Lower leg skin (tissue), 3 donors: Measurements from ENCODE around the gene OR56A3.
"Not testable (repeated sequence)": the region's sequence is repeated elsewhere in the genome, so short reads cannot be mapped to it uniquely, and the experiment has no call there.

Source experiments
- CTCF ChIP-seq, 3 donors: fragments of 450-650 bp; IDR thresholded peaks; one replicate each; pipeline ENCODE4 v1.5.1; 2016; ENCODE audit warnings: antibody characterized with exemption in 3 of 3, mild to moderate bottlenecking in 3 of 3, moderate library complexity in 2 of 3
- POLR2A ChIP-seq, 2 donors: fragments of 450-650 bp; IDR thresholded peaks; one replicate each; pipeline ENCODE4 v1.6.1; 2016 to 2017; ENCODE audit warnings: antibody characterized with exemption in 2 of 2, mild to moderate bottlenecking in 1 of 2, moderate library complexity in 1 of 2

- not testable (repeated sequence) for TF ChIP-seq CTCF, POLR2A (IDR thresholded peaks at IDR 0.05)
Observed at GRCh38 chr11:5960704-5961320, 18.8 kb downstream of the OR56A3 start.
